Fibroblast of lung (primary cell): ENCODE data around the gene COQ6. TPM values are rescaled to one million over a fixed set of nuclear protein-coding genes. Genes with fewer than 3 reads are reported as not detected.

Experiments used
- DNase-seq, 2 donors: peaks; one replicate each; pipeline versions ENCODE4 v3.0.0 to v3.0.0-alpha.2; 2010; ENCODE audit warnings: low read depth in 2 of 2
- H2AFZ ChIP-seq: 2 replicates; pipeline ENCODE4 v1.5.1; 2012; ENCODE audit warnings: low read length, control low read depth, inconsistent platforms
- H3K27ac ChIP-seq: 2 replicates; pipeline ENCODE4 v1.5.1; 2011; ENCODE audit warnings: low read length, control low read depth; ENCODE audit not compliant: insufficient read depth
- H3K27me3 ChIP-seq: 2 replicates; pipeline ENCODE4 v1.5.1; 2011; ENCODE audit warnings: mild to moderate bottlenecking, low read length; ENCODE audit not compliant: control insufficient read depth, insufficient read depth
- H3K36me3 ChIP-seq: 2 replicates; pipeline ENCODE4 v1.5.1; 2011; ENCODE audit warnings: low read length; ENCODE audit not compliant: control insufficient read depth, insufficient read depth
- H3K4me1 ChIP-seq: 2 replicates; pipeline ENCODE4 v1.5.1; 2011; ENCODE audit warnings: low read length; ENCODE audit not compliant: control insufficient read depth, insufficient read depth; ENCODE audit errors: extremely low read depth
- H3K4me2 ChIP-seq: 2 replicates; pipeline ENCODE4 v1.5.1; 2011; ENCODE audit warnings: low read length, control low read depth; ENCODE audit not compliant: insufficient read depth; ENCODE audit errors: extremely low read depth
- H3K4me3 ChIP-seq, 4 experiments: fragments of 200-600 bp in 1 of 4; sonication (generic) in 1 of 4; replicated peaks in 1 of 4; 2 replicates each; pipeline ENCODE4 v1.5.1; 2011 to 2016; ENCODE audit warnings: low read length in 4 of 4, low read depth in 3 of 4, mild to moderate bottlenecking in 3 of 4, control low read depth in 2 of 4, inconsistent platforms in 1 of 4, mixed read lengths in 1 of 4; ENCODE audit not compliant: insufficient read depth in 1 of 4; ENCODE audit errors: control extremely low read depth in 1 of 4
- H3K79me2 ChIP-seq: 2 replicates; pipeline ENCODE4 v1.5.1; 2012; ENCODE audit warnings: mild to moderate bottlenecking, low read length, inconsistent platforms; ENCODE audit not compliant: control insufficient read depth, insufficient read depth
- H3K9ac ChIP-seq: 2 replicates; pipeline ENCODE4 v1.5.1; 2011; ENCODE audit warnings: mild to moderate bottlenecking, low read length, control low read depth; ENCODE audit not compliant: insufficient read depth
- H3K9me3 ChIP-seq: 2 replicates; pipeline ENCODE4 v1.5.1; 2012; ENCODE audit warnings: low read depth, low read length; ENCODE audit not compliant: control insufficient read depth, insufficient read depth
- H4K20me1 ChIP-seq: 2 replicates; pipeline ENCODE4 v1.5.1; 2011; ENCODE audit warnings: low read length; ENCODE audit not compliant: control insufficient read depth, insufficient read depth; ENCODE audit errors: extremely low read depth
- CTCF ChIP-seq, 2 donors: IDR thresholded peaks in 1 of 2; conservative IDR thresholded peaks in 1 of 2; 1 replicate in 1 of 2; 2 replicates in 1 of 2; pipeline ENCODE4 v1.5.1; 2011 to 2012; ENCODE audit warnings: low read length in 2 of 2, control low read depth in 1 of 2, inconsistent platforms in 1 of 2, low read depth in 1 of 2, mild to moderate bottlenecking in 1 of 2
- EZH2 ChIP-seq: IDR thresholded peaks from 2 replicates; pipeline ENCODE4 v1.5.1; 2012; ENCODE audit warnings: low read length, control low read depth, mild to moderate bottlenecking; ENCODE audit errors: missing control alignments
- polyA plus RNA-seq, 2 donors: library from polyadenylated mRNA; depleted of rRNA in 1 of 2; stranded (reverse) in 1 of 2; unstranded in 1 of 2; fragments of >200 nt; gene quantifications; 2 replicates each; pipeline ENCODE4 v1.2.1, GENCODE V29; 2011 to 2012; ENCODE audit warnings: missing spikeins in 1 of 2
- total RNA-seq: library from RNA; depleted of rRNA; stranded (reverse); fragments of >200 nt; gene quantifications from 2 replicates; pipeline ENCODE4 v1.2.1, GENCODE V29; 2014

COQ6 gene
- total and polyA plus RNA-seq, 2 donors (not counting 1 experiment from before 2014, with no cell fraction given): 18.0 to 20.8 TPM

- H3K4me2 ChIP-seq: no peak overlapping the region
- no peaks in the 10 kb centered on the region for H3K27me3 ChIP-seq
- no peaks in the 10 kb centered on the region for H3K9me3 ChIP-seq
- H4K20me1 ChIP-seq: no peaks in the 10 kb centered on the region
- H3K4me1 ChIP-seq: peaks cover 2% of the 10 kb centered on the region
- no peak overlapping the region for H3K4me3 ChIP-seq
- peak in 1 of 2 donors; percentile 20 for DNase-seq
- H2AFZ ChIP-seq: no peak overlapping the region
- peaks cover 13% of the 10 kb centered on the region for H3K36me3 ChIP-seq
- no peak overlapping the region for H3K27ac ChIP-seq
- no peak for TF ChIP-seq CTCF (conservative IDR thresholded peaks at IDR 0.05 in 1 of 2, IDR thresholded peaks at IDR 0.05 in 1 of 2; ENCODE audit: low read depth in 1 of 2, low read length in 2 of 2)
- no peak for TF ChIP-seq EZH2
- no peaks in the 10 kb centered on the region for H3K79me2 ChIP-seq
- no peak overlapping the region for H3K9ac ChIP-seq
Measured at GRCh38 chr14:73924337-73924736, 25.8 kb upstream of the COQ6 start.

- Histone ChIP-seq H3K27ac (no peak overlapping the region), H3K9ac (no peak overlapping the region), H3K27me3 (no peaks in the 10 kb centered on the region), H4K20me1 (no peaks in the 10 kb centered on the region), H3K79me2 (no peaks in the 10 kb centered on the region), H3K4me3 (no peak overlapping the region), H3K36me3 (peaks cover 9% of the 10 kb centered on the region), H2AFZ (no peak overlapping the region), H3K4me1 (no peaks in the 10 kb centered on the region), H3K9me3 (no peaks in the 10 kb centered on the region), H3K4me2 (no peak overlapping the region)
- peak; percentile 19 to 21 for TF ChIP-seq CTCF (conservative IDR thresholded peaks at IDR 0.05 in 1 of 2, IDR thresholded peaks at IDR 0.05 in 1 of 2; ENCODE audit: low read depth in 1 of 2, low read length in 2 of 2)
- no peak for TF ChIP-seq EZH2
- DNase-seq: peak in 1 of 2 donors; percentile 13
Measured at GRCh38 chr14:73935666-73936065, 14.4 kb upstream of the COQ6 start.

- H3K36me3 ChIP-seq: peaks cover 9% of the 10 kb centered on the region
- no peak overlapping the region for H3K27ac ChIP-seq
- no peak for DNase-seq
- no peaks in the 10 kb centered on the region for H3K79me2 ChIP-seq
- no peak overlapping the region for H2AFZ ChIP-seq
- no peak overlapping the region for H3K4me2 ChIP-seq
- no peak overlapping the region for H3K9ac ChIP-seq
- no peak overlapping the region for H3K4me3 ChIP-seq
- no peak for TF ChIP-seq EZH2
- no peak for TF ChIP-seq CTCF (conservative IDR thresholded peaks at IDR 0.05 in 1 of 2, IDR thresholded peaks at IDR 0.05 in 1 of 2; ENCODE audit: low read depth in 1 of 2, low read length in 2 of 2)
- no peaks in the 10 kb centered on the region for H3K9me3 ChIP-seq
- H3K27me3 ChIP-seq: no peaks in the 10 kb centered on the region
- H4K20me1 ChIP-seq: no peaks in the 10 kb centered on the region
- no peaks in the 10 kb centered on the region for H3K4me1 ChIP-seq
Measured at GRCh38 chr14:73936548-73936947, 13.6 kb upstream of the COQ6 start.
